ENCODE measurements around the gene PDSS2. TPM values are rescaled to one million over a fixed set of nuclear protein-coding genes. Genes with fewer than 3 reads are reported as not detected.

PDSS2 gene
- total RNA-seq, 2 experiments from 2014 or later = 13.7 to 14.1 TPM

GRCh38 chr6:107237992-107238660 is 221.2 kb downstream of the PDSS2 start:
- no peak for DNase-seq
- peaks cover 2% of the 10 kb centered on the region for H3K4me1 Mint-ChIP-seq
- H3K36me3 Mint-ChIP-seq = peaks cover 36% of the 10 kb centered on the region
- peaks cover 12% of the 10 kb centered on the region for H3K9me3 Mint-ChIP-seq
- H3K27ac Mint-ChIP-seq = no peak overlapping the region
- H3K4me3 Mint-ChIP-seq = no peak overlapping the region
- H3K27me3 Mint-ChIP-seq = no peaks in the 10 kb centered on the region

GRCh38 chr6:107235511-107235910 is 223.9 kb downstream of the PDSS2 start:
- no peak for DNase-seq
- H3K27ac Mint-ChIP-seq = no peak overlapping the region
- peaks cover 2% of the 10 kb centered on the region for H3K4me1 Mint-ChIP-seq
- no peak overlapping the region for H3K4me3 Mint-ChIP-seq
- no peaks in the 10 kb centered on the region for H3K27me3 Mint-ChIP-seq
- peaks cover 39% of the 10 kb centered on the region for H3K36me3 Mint-ChIP-seq
- peaks cover 12% of the 10 kb centered on the region for H3K9me3 Mint-ChIP-seq

- no peak for DNase-seq
- Mint-ChIP-seq H3K27me3 (no peaks in the 10 kb centered on the region), H3K27ac (no peak overlapping the region), H3K4me1 (peaks cover 2% of the 10 kb centered on the region), H3K36me3 (peaks cover 39% of the 10 kb centered on the region), H3K9me3 (peaks cover 12% of the 10 kb centered on the region), H3K4me3 (no peak overlapping the region)
These were observed 224.4 kb downstream of the PDSS2 start for GRCh38 chr6:107235007-107235406.

GRCh38 chr6:107231243-107231642 is 228.1 kb downstream of the PDSS2 start:
- H3K4me1 Mint-ChIP-seq = no peaks in the 10 kb centered on the region
- no peak overlapping the region for H3K27ac Mint-ChIP-seq
- H3K36me3 Mint-ChIP-seq = peaks cover 22% of the 10 kb centered on the region
- H3K9me3 Mint-ChIP-seq = peaks cover 8% of the 10 kb centered on the region
- DNase-seq = no peak
- H3K4me3 Mint-ChIP-seq = no peak overlapping the region
- no peaks in the 10 kb centered on the region for H3K27me3 Mint-ChIP-seq

GRCh38 chr6:107230448-107230847 is 228.9 kb downstream of the PDSS2 start:
- DNase-seq = no peak
- Mint-ChIP-seq H3K36me3 (peaks cover 15% of the 10 kb centered on the region), H3K27ac (no peak overlapping the region), H3K4me3 (no peak overlapping the region), H3K9me3 (peaks cover under 1% of the 10 kb centered on the region), H3K4me1 (no peaks in the 10 kb centered on the region), H3K27me3 (no peaks in the 10 kb centered on the region)

- no peaks in the 10 kb centered on the region for H3K9me3 Mint-ChIP-seq
- H3K27ac Mint-ChIP-seq = no peak overlapping the region
- no peaks in the 10 kb centered on the region for H3K4me1 Mint-ChIP-seq
- DNase-seq = no peak
- H3K36me3 Mint-ChIP-seq = peaks cover 12% of the 10 kb centered on the region
- no peaks in the 10 kb centered on the region for H3K27me3 Mint-ChIP-seq
- H3K4me3 Mint-ChIP-seq = no peak overlapping the region
These were observed 229.3 kb downstream of the PDSS2 start for GRCh38 chr6:107230024-107230423.

- no peak overlapping the region for H3K4me3 Mint-ChIP-seq
- H3K36me3 Mint-ChIP-seq = peaks cover 10% of the 10 kb centered on the region
- no peaks in the 10 kb centered on the region for H3K4me1 Mint-ChIP-seq
- H3K27me3 Mint-ChIP-seq = no peaks in the 10 kb centered on the region
- no peak for DNase-seq
- H3K27ac Mint-ChIP-seq = no peak overlapping the region
- no peaks in the 10 kb centered on the region for H3K9me3 Mint-ChIP-seq
These were observed 230.6 kb downstream of the PDSS2 start for GRCh38 chr6:107228754-107229153.

- H3K27ac Mint-ChIP-seq = no peak overlapping the region
- H3K27me3 Mint-ChIP-seq = no peaks in the 10 kb centered on the region
- no peak for DNase-seq
- H3K9me3 Mint-ChIP-seq = no peaks in the 10 kb centered on the region
- H3K36me3 Mint-ChIP-seq = peaks cover 4% of the 10 kb centered on the region
- H3K4me1 Mint-ChIP-seq = no peaks in the 10 kb centered on the region
- H3K4me3 Mint-ChIP-seq = no peak overlapping the region
These were observed 237.8 kb downstream of the PDSS2 start for GRCh38 chr6:107221519-107221918.

- Mint-ChIP-seq H3K9me3 (no peaks in the 10 kb centered on the region), H3K27ac (no peak overlapping the region)
These were observed 239.5 kb downstream of the PDSS2 start for GRCh38 chr6:107219851-107220250.

GRCh38 chr6:107218142-107218541 is 241.2 kb downstream of the PDSS2 start:
- Mint-ChIP-seq H3K27ac (no peak overlapping the region), H3K4me1 (no peaks in the 10 kb centered on the region), H3K27me3 (no peaks in the 10 kb centered on the region), H3K9me3 (no peaks in the 10 kb centered on the region), H3K36me3 (no peaks in the 10 kb centered on the region), H3K4me3 (no peak overlapping the region)
- no peak for DNase-seq

More at GRCh38 chr6:107219851-107220250, 239.5 kb downstream of the PDSS2 start:
- H3K27me3 Mint-ChIP-seq = no peaks in the 10 kb centered on the region
- no peak overlapping the region for H3K4me3 Mint-ChIP-seq
- DNase-seq = no peak
- no peaks in the 10 kb centered on the region for H3K4me1 Mint-ChIP-seq
- peaks cover under 1% of the 10 kb centered on the region for H3K36me3 Mint-ChIP-seq

- Mint-ChIP-seq H3K4me3 (no peak overlapping the region), H3K9me3 (no peaks in the 10 kb centered on the region), H3K27me3 (no peaks in the 10 kb centered on the region), H3K27ac (no peak overlapping the region), H3K4me1 (no peaks in the 10 kb centered on the region), H3K36me3 (no peaks in the 10 kb centered on the region)
- DNase-seq = no peak
These were observed 242.1 kb downstream of the PDSS2 start for GRCh38 chr6:107217248-107217647.

GRCh38 chr6:107216197-107216933 is 243.0 kb downstream of the PDSS2 start:
- Mint-ChIP-seq H3K27me3 (no peaks in the 10 kb centered on the region), H3K9me3 (no peaks in the 10 kb centered on the region), H3K4me3 (no peak overlapping the region), H3K4me1 (no peaks in the 10 kb centered on the region), H3K27ac (no peak overlapping the region), H3K36me3 (no peaks in the 10 kb centered on the region)
- no peak for DNase-seq

GRCh38 chr6:107215334-107215733 is 244.0 kb downstream of the PDSS2 start:
- no peaks in the 10 kb centered on the region for H3K27me3 Mint-ChIP-seq
- H3K36me3 Mint-ChIP-seq = no peaks in the 10 kb centered on the region
- no peaks in the 10 kb centered on the region for H3K9me3 Mint-ChIP-seq

GRCh38 chr6:107214655-107215054 is 244.7 kb downstream of the PDSS2 start:
- no peak for DNase-seq
- Mint-ChIP-seq H3K27me3 (no peaks in the 10 kb centered on the region), H3K4me1 (no peaks in the 10 kb centered on the region), H3K36me3 (no peaks in the 10 kb centered on the region), H3K27ac (no peak overlapping the region), H3K4me3 (no peak overlapping the region), H3K9me3 (no peaks in the 10 kb centered on the region)

More at GRCh38 chr6:107215334-107215733, 244.0 kb downstream of the PDSS2 start:
- no peak for DNase-seq
- Mint-ChIP-seq H3K4me1 (no peaks in the 10 kb centered on the region), H3K4me3 (no peak overlapping the region), H3K27ac (no peak overlapping the region)

GRCh38 chr6:107209406-107210305 is 249.7 kb downstream of the PDSS2 start:
- Mint-ChIP-seq H3K9me3 (peaks cover under 1% of the 10 kb centered on the region), H3K4me1 (no peaks in the 10 kb centered on the region), H3K27ac (no peak overlapping the region), H3K4me3 (no peak overlapping the region), H3K27me3 (no peaks in the 10 kb centered on the region), H3K36me3 (peaks cover 13% of the 10 kb centered on the region)
- DNase-seq = no peak

All from activated naive CD8-positive, alpha-beta T cell treated with anti-CD3 and anti-CD28 coated beads for 36 hours (primary cell).